Parietal lobe (tissue), 1 donor: ENCODE results near the gene ZDHHC17. TPM values are rescaled to one million over a fixed set of nuclear protein-coding genes. Genes with fewer than 3 reads are reported as not detected.

Source experiments
- total RNA-seq: library from RNA; depleted of rRNA; stranded (reverse); fragments of >200 nt; gene quantifications from one replicate; pipeline ENCODE4 v1.2.3, GENCODE V29; 2014

The ZDHHC17 gene, protein sequence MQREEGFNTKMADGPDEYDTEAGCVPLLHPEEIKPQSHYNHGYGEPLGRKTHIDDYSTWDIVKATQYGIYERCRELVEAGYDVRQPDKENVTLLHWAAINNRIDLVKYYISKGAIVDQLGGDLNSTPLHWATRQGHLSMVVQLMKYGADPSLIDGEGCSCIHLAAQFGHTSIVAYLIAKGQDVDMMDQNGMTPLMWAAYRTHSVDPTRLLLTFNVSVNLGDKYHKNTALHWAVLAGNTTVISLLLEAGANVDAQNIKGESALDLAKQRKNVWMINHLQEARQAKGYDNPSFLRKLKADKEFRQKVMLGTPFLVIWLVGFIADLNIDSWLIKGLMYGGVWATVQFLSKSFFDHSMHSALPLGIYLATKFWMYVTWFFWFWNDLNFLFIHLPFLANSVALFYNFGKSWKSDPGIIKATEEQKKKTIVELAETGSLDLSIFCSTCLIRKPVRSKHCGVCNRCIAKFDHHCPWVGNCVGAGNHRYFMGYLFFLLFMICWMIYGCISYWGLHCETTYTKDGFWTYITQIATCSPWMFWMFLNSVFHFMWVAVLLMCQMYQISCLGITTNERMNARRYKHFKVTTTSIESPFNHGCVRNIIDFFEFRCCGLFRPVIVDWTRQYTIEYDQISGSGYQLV
- total RNA-seq: 371 TPM

GRCh38 chr12:76763746-76764675 lies at the start of gene ZDHHC17:
Gene ZDHHC17 (plus strand): TSS chr12:76764115. CDS start chr12:76764237, 122 bp downstream.

DNA sequence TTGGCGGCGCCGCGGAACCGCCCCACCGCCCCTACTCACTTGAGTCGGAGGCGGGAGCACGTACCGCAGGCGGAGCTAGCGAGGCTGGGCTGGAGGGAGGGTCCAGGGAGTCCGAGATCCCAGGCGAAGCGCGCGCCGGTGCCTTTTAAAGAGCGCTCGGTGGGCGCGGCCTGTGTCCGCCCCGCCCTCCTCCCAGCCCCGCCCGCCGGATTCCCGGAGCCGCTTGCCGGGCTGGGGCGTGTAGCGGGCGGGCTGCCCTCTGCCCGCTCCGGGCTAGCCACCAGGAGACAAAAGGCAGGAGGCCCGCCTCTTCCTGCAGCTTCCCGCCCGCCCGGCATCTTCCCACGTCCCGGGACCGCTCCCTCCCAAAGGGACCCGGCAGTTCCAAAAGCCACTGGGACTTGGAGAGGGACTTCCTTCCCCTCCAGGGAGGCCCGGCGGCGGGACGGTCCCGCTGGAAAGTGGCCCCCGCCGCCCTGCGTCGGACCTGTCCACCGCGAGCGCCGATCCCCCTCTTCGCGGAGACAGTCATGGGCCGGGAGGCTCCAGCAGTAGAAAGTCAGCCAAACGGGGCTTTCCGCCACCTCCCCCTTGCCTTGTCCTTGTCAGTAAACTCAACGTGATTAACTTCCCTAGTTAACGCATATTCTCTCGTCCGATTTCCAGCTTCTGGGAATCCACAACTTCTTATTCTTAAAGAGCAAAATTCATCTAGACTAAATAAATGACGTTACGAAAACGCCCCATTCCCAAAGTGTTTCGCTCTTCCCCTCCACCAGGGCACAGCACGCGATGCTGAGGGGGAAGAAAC lies 115.2 kb downstream of the ZDHHC17 start, which contains the start of gene CSRP2:
CSRP2 (minus strand) TSS at position 121 of the 811 bp plus-strand sequence. CDS start 12,759 bp downstream, outside the sequence.

Other genes starting within 250 kb of the ZDHHC17 start
- gene OSBPL8, start 204.3 kb upstream of the ZDHHC17 start, total RNA-seq: 188 TPM
- 280 TPM for gene CSRP2, start 114.9 kb downstream of the ZDHHC17 start, total RNA-seq